Thymus (tissue), 11 donors: ENCODE measurements around the gene CACNA1F. TPM values are rescaled to one million over a fixed set of nuclear protein-coding genes. Genes with fewer than 3 reads are reported as not detected.
"Not testable (repeated sequence)": the region's sequence is repeated elsewhere in the genome, so short reads cannot be mapped to it uniquely, and the experiment has no call there.

Source experiments
- DNase-seq, 9 donors: peaks; one replicate each; pipeline ENCODE4 v3.0.0-alpha.2; 2013; ENCODE audit warnings: low spot score in 9 of 9, low read depth in 6 of 9, missing footprints in 1 of 9
- H3K27ac ChIP-seq, 2 donors: one replicate each; pipeline ENCODE4 v1.5.1; 2013; ENCODE audit warnings: control low read depth in 1 of 2, low read depth in 1 of 2, low read length in 1 of 2, mild to moderate bottlenecking in 1 of 2, moderate library complexity in 1 of 2
- H3K27me3 ChIP-seq, 2 donors: one replicate each; pipeline ENCODE4 v1.5.1; 2013; ENCODE audit warnings: low read length in 1 of 2; ENCODE audit not compliant: control insufficient read depth in 2 of 2, insufficient read depth in 1 of 2
- H3K36me3 ChIP-seq, 2 donors: one replicate each; pipeline ENCODE4 v1.5.1; 2013; ENCODE audit warnings: low read length in 1 of 2, mild to moderate bottlenecking in 1 of 2, moderate library complexity in 1 of 2; ENCODE audit not compliant: control insufficient read depth in 2 of 2, insufficient read depth in 2 of 2
- H3K4me1 ChIP-seq, 2 donors: one replicate each; pipeline ENCODE4 v1.5.1; 2013; ENCODE audit warnings: low read length in 2 of 2; ENCODE audit not compliant: control insufficient read depth in 2 of 2, insufficient read depth in 2 of 2
- H3K4me3 ChIP-seq, 2 donors: one replicate each; pipeline ENCODE4 v1.5.1; 2013; ENCODE audit warnings: low read length in 2 of 2, control low read depth in 1 of 2, mild to moderate bottlenecking in 1 of 2
- H3K9me3 ChIP-seq, 2 donors: one replicate each; pipeline ENCODE4 v1.5.1; 2013; ENCODE audit warnings: low read length in 1 of 2, mild to moderate bottlenecking in 1 of 2; ENCODE audit not compliant: control insufficient read depth in 2 of 2, insufficient read depth in 1 of 2
- WGBS: extraction: QIAGEN DNeasy Blood & Tissue Kit; methylation state at CpG from one replicate; pipeline ENCODE4 v1.1.7; 2013; 5-methylcytosine and 5-hydroxymethylcytosine counted together
- polyA plus RNA-seq: library from polyadenylated mRNA; stranded (reverse); fragments of 200-250 nt; gene quantifications from one replicate; pipeline ENCODE4 v1.2.3, GENCODE V29; 2013
- total RNA-seq: library from RNA; stranded (reverse); fragments of 120-200 nt; gene quantifications from one replicate; pipeline ENCODE4 v1.2.4, GENCODE V29; 2013
- donor health status: healthy.

The CACNA1F gene
- total and polyA plus RNA-seq, 2 donors: 0.61 to 1.8 TPM

- WGBS: 93% methylated on average over 8 of the region's 8 CpGs
These were observed 59.6 kb downstream of the CACNA1F start for GRCh38 chrX:49173544-49173943.

GRCh38 chrX:49172280-49172780, 60.8 kb downstream of the CACNA1F start:
- under 1% methylated on average over 33 of the region's 37 CpGs for WGBS
- peaks cover 0 to 8% of the 10 kb centered on the region in 2 donors for H3K9me3 ChIP-seq
- peak in 2 of 9 donors; percentile 44 to 65 for DNase-seq
- peaks cover 4 to 21% of the 10 kb centered on the region in 2 donors for H3K4me1 ChIP-seq
- peak overlapping the region; percentile 54 to 68 for H3K4me3 ChIP-seq
- H3K27me3 ChIP-seq: no peaks in the 10 kb centered on the region
- H3K27ac ChIP-seq: peak overlapping the region; percentile 82 to 90
- peaks cover 15 to 20% of the 10 kb centered on the region in 2 donors for H3K36me3 ChIP-seq

More at GRCh38 chrX:49173544-49173943, 59.6 kb downstream of the CACNA1F start:
- Histone ChIP-seq H3K4me1 (peaks cover 0 to 14% of the 10 kb centered on the region in 2 donors), H3K36me3 (peaks cover 24% of the 10 kb centered on the region in 2 donors), H3K9me3 (peaks cover 0 to 14% of the 10 kb centered on the region in 2 donors)
- DNase-seq, H3K27me3 ChIP-seq, H3K27ac ChIP-seq, H3K4me3 ChIP-seq: not testable (repeated sequence)

GRCh38 chrX:49171752-49172279, 61.3 kb downstream of the CACNA1F start, which contains the start of gene PLP2:
Gene PLP2, plus strand, starts transcription at chrX:49171898. Its CDS starts 103 bp downstream, at chrX:49172001.
- DNase-seq: peak in 5 of 9 donors; percentile 46 to 70 (median 51)
- H3K27me3 ChIP-seq: no peaks in the 10 kb centered on the region
- WGBS: under 1% methylated on average over 46 of the region's 46 CpGs
- peaks cover 5 to 26% of the 10 kb centered on the region in 2 donors for H3K4me1 ChIP-seq
- peaks cover 0 to 8% of the 10 kb centered on the region in 2 donors for H3K9me3 ChIP-seq
- H3K27ac ChIP-seq: peak within 1 kb of the TSS; percentile 82 to 90
- H3K36me3 ChIP-seq: peaks cover 15 to 18% of the 10 kb centered on the region in 2 donors
- H3K4me3 ChIP-seq: peak within 1 kb of the TSS; percentile 54 to 68

- Histone ChIP-seq H3K9me3 (peaks cover 0 to 22% of the 10 kb centered on the region in 2 donors), H3K27ac (peak overlapping the region in 1 of 2 donors; percentile 92), H3K36me3 (no peaks in the 10 kb centered on the region), H3K4me3 (no peak overlapping the region), H3K27me3 (no peaks in the 10 kb centered on the region), H3K4me1 (peaks cover 7 to 37% of the 10 kb centered on the region in 2 donors)
- WGBS: 46% methylated on average over 3 of the region's 3 CpGs
- DNase-seq: no peak
These were observed 65.4 kb downstream of the CACNA1F start for GRCh38 chrX:49167740-49168108.

- Histone ChIP-seq H3K4me1 (peaks cover 7 to 34% of the 10 kb centered on the region in 2 donors), H3K9me3 (peaks cover 0 to 22% of the 10 kb centered on the region in 2 donors), H3K36me3 (no peaks in the 10 kb centered on the region), H3K27ac (peak overlapping the region; percentile 87 to 92), H3K4me3 (peak overlapping the region; percentile 40 to 50), H3K27me3 (no peaks in the 10 kb centered on the region)
- peak in 3 of 9 donors; percentile 42 to 72 (median 51) for DNase-seq
- WGBS: 2% methylated on average over 35 of the region's 35 CpGs
These were observed 66.0 kb downstream of the CACNA1F start for GRCh38 chrX:49166914-49167739.

GRCh38 chrX:49165901-49166881, 66.9 kb downstream of the CACNA1F start:
- WGBS: 10% methylated on average over 61 of the region's 61 CpGs
- H3K4me1 ChIP-seq: peaks cover 7 to 31% of the 10 kb centered on the region in 2 donors
- peak overlapping the region; percentile 87 to 92 for H3K27ac ChIP-seq
- peak in 3 of 9 donors; percentile 40 to 69 (median 44) for DNase-seq
- H3K36me3 ChIP-seq: no peaks in the 10 kb centered on the region
- H3K27me3 ChIP-seq: no peaks in the 10 kb centered on the region
- H3K4me3 ChIP-seq: peak overlapping the region; percentile 40 to 50
- H3K9me3 ChIP-seq: peaks cover 0 to 17% of the 10 kb centered on the region in 2 donors

- WGBS: 97% methylated on average over 31 of the region's 31 CpGs
- Histone ChIP-seq H3K4me1 (peaks cover 7 to 31% of the 10 kb centered on the region in 2 donors), H3K9me3 (peaks cover 0 to 17% of the 10 kb centered on the region in 2 donors), H3K27ac (no peak overlapping the region), H3K27me3 (no peaks in the 10 kb centered on the region), H3K36me3 (no peaks in the 10 kb centered on the region), H3K4me3 (no peak overlapping the region)
- DNase-seq: no peak
These were observed 68.4 kb downstream of the CACNA1F start for GRCh38 chrX:49164589-49165360.
